A549 (cell line): ENCODE data around the gene ADGRD1. TPM values are rescaled to one million over a fixed set of nuclear protein-coding genes. Genes with fewer than 3 reads are reported as not detected.

ENCODE experiments used
- ATAC-seq, 2 experiments: fragments of 200-7000 bp in 1 of 2; fragments of >200 bp in 1 of 2; cut with Nextera tagmentation in 1 of 2; cut with Tn5 transposase in 1 of 2; 3 replicates each; pipeline versions ENCODE4 v1.8.0 to v1.9.1; 2018 to 2020; ENCODE audit warnings: mild to moderate bottlenecking in 1 of 2, moderate library complexity in 1 of 2
- CTCF ChIA-PET: fragments of 300-600 bp; sonication (Branson Sonifier 250); formaldehyde crosslinking; extraction: SDS; loops from one replicate; lab custom pipeline; 2021; ENCODE audit warnings: antibody characterized with exemption, inconsistent platforms; lab: Yijun Ruan, JAX
- POLR2A ChIA-PET: fragments of 350-600 bp; formaldehyde crosslinking; extraction: SDS; loops from one replicate; lab custom pipeline; 2021; ENCODE audit warnings: antibody characterized with exemption, inconsistent platforms; lab: Yijun Ruan, JAX
- DNase-seq, 2 experiments: peaks; one replicate each; pipeline versions ENCODE4 v3.0.0 to v3.0.0-alpha.2; 2011 to 2016; ENCODE audit warnings: low read depth in 1 of 2, low spot score in 1 of 2
- FAIRE-seq: peaks from 2 replicates; lab custom pipeline; 2011; peaks lifted over from hg19 to GRCh38; lab: Jason Lieb, UNC
- H3K27ac ChIP-seq, 2 experiments: fragments of >200 bp; sonication (Bioruptor Twin); formaldehyde crosslinking; 3 replicates each; pipeline ENCODE4 v1.5.1; 2016 to 2017
- H3K4me1 ChIP-seq: fragments of >200 bp; sonication (Bioruptor Twin); formaldehyde crosslinking; 3 replicates; pipeline ENCODE4 v1.6.1; 2016
- H3K4me2 ChIP-seq: fragments of >200 bp; sonication (Bioruptor Twin); formaldehyde crosslinking; 3 replicates; pipeline ENCODE4 v1.6.1; 2016
- H3K4me3 ChIP-seq: fragments of >200 bp; sonication (Bioruptor Twin); formaldehyde crosslinking; 3 replicates; pipeline ENCODE4 v1.5.1; 2016
- H3K9me3 ChIP-seq: fragments of >200 bp; sonication (Bioruptor Twin); formaldehyde crosslinking; 3 replicates; pipeline ENCODE4 v1.6.1; 2016
- CBX2 ChIP-seq: fragments of 200-600 bp; sonication (generic); IDR thresholded peaks from 2 replicates; pipeline ENCODE4 v1.6.1; 2016; ENCODE audit warnings: low read depth, mild to moderate bottlenecking, borderline replicate concordance
- CEBPB ChIP-seq, 2 experiments: fragments of >200 bp in 1 of 2; sonication (Bioruptor Twin) in 1 of 2; formaldehyde crosslinking in 1 of 2; IDR thresholded peaks; 2 replicates each; pipeline ENCODE4 v1.6.1; 2012 to 2016
- CTCF ChIP-seq: fragments of >200 bp; sonication (Bioruptor Twin); formaldehyde crosslinking; IDR thresholded peaks from 3 replicates; pipeline ENCODE4 v1.5.1; 2016
- HEYL ChIP-seq: fragments of 250-450 bp; sonication (Bioruptor Pico); IDR thresholded peaks from 2 replicates; pipeline ENCODE4 v1.8.0; 2021; ENCODE audit warnings: mild to moderate bottlenecking, moderate library complexity
- HOXA7 ChIP-seq: fragments of 250-450 bp; sonication (Bioruptor Pico); IDR thresholded peaks from 2 replicates; pipeline ENCODE4 v1.5.0; 2020; ENCODE audit warnings: mild to moderate bottlenecking, moderate library complexity
- HOXB13 ChIP-seq: fragments of 250-450 bp; sonication (Bioruptor Pico); IDR thresholded peaks from 2 replicates; pipeline ENCODE4 v1.5.0; 2020; ENCODE audit warnings: low read depth, mild to moderate bottlenecking, moderate library complexity
- HOXB5 ChIP-seq: fragments of 250-450 bp; sonication (Bioruptor Pico); IDR thresholded peaks from 2 replicates; pipeline ENCODE4 v1.5.0; 2020; ENCODE audit warnings: mild to moderate bottlenecking, moderate library complexity
- JUNB ChIP-seq: fragments of >200 bp; sonication (Bioruptor Twin); formaldehyde crosslinking; IDR thresholded peaks from 2 replicates; pipeline ENCODE4 v1.6.1; 2016
- KDM1A ChIP-seq: fragments of 200-600 bp; sonication (generic); IDR thresholded peaks from 2 replicates; pipeline ENCODE4 v1.6.1; 2016; ENCODE audit warnings: low read depth, mild to moderate bottlenecking
- POLR2A ChIP-seq: IDR thresholded peaks from 2 replicates; pipeline ENCODE4 v1.6.1; 2012; ENCODE audit warnings: mild to moderate bottlenecking, low read length
- POLR2AphosphoS2 ChIP-seq: conservative IDR thresholded peaks from 2 replicates; pipeline ENCODE4 v1.6.1; 2012; ENCODE audit warnings: low read length, improper control_type of control experiment, inconsistent platforms
- SMC3 ChIP-seq: fragments of >200 bp; sonication (Bioruptor Twin); formaldehyde crosslinking; IDR thresholded peaks from 3 replicates; pipeline ENCODE4 v1.6.1; 2018; ENCODE audit warnings: inconsistent platforms
- SREBF2 ChIP-seq: fragments of 450-650 bp; IDR thresholded peaks from 2 replicates; pipeline ENCODE4 v1.6.1; 2014; ENCODE audit warnings: mild to moderate bottlenecking, moderate library complexity
- TFCP2L1 ChIP-seq: fragments of 250-450 bp; sonication (Bioruptor Pico); IDR thresholded peaks from 2 replicates; pipeline ENCODE4 v1.5.0; 2021; ENCODE audit warnings: mild to moderate bottlenecking
- USF2 ChIP-seq: fragments of 450-650 bp; IDR thresholded peaks from 2 replicates; pipeline ENCODE4 v1.6.1; 2014; ENCODE audit warnings: antibody characterized with exemption
- ZFP36 ChIP-seq: fragments of 450-650 bp; IDR thresholded peaks from 2 replicates; pipeline ENCODE4 v1.6.1; 2014; ENCODE audit warnings: borderline replicate concordance; ENCODE audit not compliant: partially characterized antibody
- ZSCAN20 ChIP-seq: fragments of 250-450 bp; sonication (Bioruptor Pico); IDR thresholded peaks from 2 replicates; pipeline ENCODE4 v1.8.0; 2022; ENCODE audit warnings: mild to moderate bottlenecking, moderate library complexity
- WGBS: methylation state at CpG from one replicate; pipeline ENCODE4 v1.1.6; 2017; ENCODE audit errors: missing lambda C conversion rate; 5-methylcytosine and 5-hydroxymethylcytosine counted together
- polyA plus RNA-seq, 4 experiments: library from polyadenylated mRNA; depleted of rRNA in 3 of 4; stranded (reverse); fragments of >200 nt; fragmentation: RNase III in 1 of 4; extraction: RNeasy Plus Mini Kit Qiagen cat#74134 plus additional on column Dnase treatment in 1 of 4; gene quantifications; 2 replicates in 3 of 4; 3 replicates in 1 of 4; pipeline ENCODE4 v1.2.3, GENCODE V29; 2011 to 2017
- TF ChIP-seq, protein P1 (sequence below): fragments of 200-600 bp; sonication (generic); IDR thresholded peaks from 2 replicates; pipeline ENCODE4 v1.6.1; 2016; ENCODE audit warnings: antibody characterized with exemption, mild to moderate bottlenecking, moderate library complexity

The ADGRD1 gene
- polyA plus RNA-seq, 2 of the 4 experiments (the other 2 are of a cell fraction): 0.36 to 1.5 TPM

DNA sequence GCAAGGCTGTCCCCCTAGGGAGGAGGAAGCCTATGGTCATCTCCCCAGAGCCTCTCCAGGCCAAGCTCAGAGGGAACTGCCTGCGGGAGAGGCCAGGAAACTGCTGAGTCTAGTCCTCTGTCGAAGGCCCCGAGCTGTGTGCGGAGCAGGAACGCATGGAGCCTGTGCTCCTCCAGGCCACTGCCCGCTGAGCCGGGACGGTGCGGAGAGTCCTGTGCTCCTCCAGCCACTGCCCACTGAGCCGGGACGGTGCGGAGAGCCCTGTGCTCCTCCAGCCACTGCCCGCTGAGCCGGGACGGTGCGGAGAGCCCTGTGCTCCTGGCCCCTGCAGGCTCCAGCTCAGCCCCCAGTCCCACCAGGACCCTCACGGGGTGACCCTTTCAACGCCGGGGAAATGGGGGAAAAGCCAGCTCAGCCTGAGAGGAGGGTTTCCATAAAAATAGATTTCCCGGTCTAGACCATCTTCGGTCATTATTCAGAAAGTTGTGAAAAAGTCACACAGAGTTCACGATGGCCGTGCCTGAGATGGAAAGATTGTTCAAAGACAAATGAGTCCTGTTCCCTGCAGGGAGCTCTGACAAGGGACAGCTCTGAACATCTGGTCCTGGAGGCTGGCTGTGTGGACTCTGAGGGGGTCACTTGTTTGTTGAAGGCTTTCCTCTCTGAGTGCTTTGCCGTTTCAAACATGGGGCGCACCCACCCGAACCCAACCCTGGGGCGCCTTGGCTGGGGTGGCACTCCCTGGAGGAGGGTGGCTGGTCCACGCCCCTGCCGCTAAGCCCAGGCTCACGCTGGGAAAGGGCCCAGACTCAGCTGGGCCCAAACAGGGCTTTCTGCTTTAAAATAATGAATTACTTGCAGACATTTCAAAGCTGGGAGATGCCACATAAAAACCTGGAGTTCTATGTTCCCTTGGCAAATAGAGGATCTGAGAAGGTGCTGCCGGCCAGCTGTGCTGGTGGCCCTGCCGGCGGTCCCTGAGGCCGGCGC is 85.5 kb downstream of the ADGRD1 start:
- Histone ChIP-seq H3K9me3 (no peaks in the 10 kb centered on the region), H3K4me1 (no peaks in the 10 kb centered on the region), H3K4me3 (no peak overlapping the region), H3K4me2 (no peak overlapping the region), H3K27ac (no peak overlapping the region)
- CTCF ChIA-PET: interaction anchor here (1.3 kb wide), 1 partner anchor 13 kb away, joined by 4 read pairs; no protein-coding TSS in a partner anchor
- no peak for ATAC-seq
- 68% methylated on average over 24 of the region's 35 CpGs for WGBS
- POLR2A ChIA-PET: no interaction called here
- no peak for DNase-seq
- no peak for FAIRE-seq
- TF ChIP-seq POLR2AphosphoS2 (no peak), HOXA7 (no peak), HOXB5 (CRISPR knock-in tag) (no peak), CEBPB (IDR thresholded peaks at IDR 0.05) (no peak), TFCP2L1 (CRISPR knock-in tag) (no peak), POLR2A (no peak), USF2 (no peak), ZFP36 (no peak), JUNB (no peak), HOXB13 (no peak), HEYL (CRISPR knock-in tag) (no peak), SREBF2 (no peak), ZSCAN20 (CRISPR knock-in tag) (no peak), CTCF (no peak)
- TF ChIP-seq, protein P1, sequence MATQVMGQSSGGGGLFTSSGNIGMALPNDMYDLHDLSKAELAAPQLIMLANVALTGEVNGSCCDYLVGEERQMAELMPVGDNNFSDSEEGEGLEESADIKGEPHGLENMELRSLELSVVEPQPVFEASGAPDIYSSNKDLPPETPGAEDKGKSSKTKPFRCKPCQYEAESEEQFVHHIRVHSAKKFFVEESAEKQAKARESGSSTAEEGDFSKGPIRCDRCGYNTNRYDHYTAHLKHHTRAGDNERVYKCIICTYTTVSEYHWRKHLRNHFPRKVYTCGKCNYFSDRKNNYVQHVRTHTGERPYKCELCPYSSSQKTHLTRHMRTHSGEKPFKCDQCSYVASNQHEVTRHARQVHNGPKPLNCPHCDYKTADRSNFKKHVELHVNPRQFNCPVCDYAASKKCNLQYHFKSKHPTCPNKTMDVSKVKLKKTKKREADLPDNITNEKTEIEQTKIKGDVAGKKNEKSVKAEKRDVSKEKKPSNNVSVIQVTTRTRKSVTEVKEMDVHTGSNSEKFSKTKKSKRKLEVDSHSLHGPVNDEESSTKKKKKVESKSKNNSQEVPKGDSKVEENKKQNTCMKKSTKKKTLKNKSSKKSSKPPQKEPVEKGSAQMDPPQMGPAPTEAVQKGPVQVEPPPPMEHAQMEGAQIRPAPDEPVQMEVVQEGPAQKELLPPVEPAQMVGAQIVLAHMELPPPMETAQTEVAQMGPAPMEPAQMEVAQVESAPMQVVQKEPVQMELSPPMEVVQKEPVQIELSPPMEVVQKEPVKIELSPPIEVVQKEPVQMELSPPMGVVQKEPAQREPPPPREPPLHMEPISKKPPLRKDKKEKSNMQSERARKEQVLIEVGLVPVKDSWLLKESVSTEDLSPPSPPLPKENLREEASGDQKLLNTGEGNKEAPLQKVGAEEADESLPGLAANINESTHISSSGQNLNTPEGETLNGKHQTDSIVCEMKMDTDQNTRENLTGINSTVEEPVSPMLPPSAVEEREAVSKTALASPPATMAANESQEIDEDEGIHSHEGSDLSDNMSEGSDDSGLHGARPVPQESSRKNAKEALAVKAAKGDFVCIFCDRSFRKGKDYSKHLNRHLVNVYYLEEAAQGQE: no peak
- TF ChIP-seq, all 56 proteins: peak for 0

DNA sequence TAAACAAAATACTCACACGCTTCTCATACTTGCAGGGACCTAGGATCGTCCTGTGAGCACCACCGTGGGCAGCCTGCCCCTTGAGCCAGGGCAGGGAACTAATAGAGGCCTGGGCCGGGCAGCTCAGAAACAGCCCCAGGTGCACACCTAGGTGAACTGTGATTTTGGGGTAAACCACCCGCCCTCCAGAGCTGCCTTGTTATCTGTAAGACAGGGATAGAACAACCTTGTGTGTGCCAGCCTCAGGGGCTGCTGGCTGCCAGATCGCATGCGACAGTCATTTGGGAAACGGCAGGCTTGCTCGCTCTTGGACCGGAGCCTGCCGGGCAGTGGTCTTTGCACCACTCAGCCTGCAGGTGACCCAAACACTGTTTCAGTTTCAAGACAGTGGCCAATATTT is 86.8 kb downstream of the ADGRD1 start:
- Histone ChIP-seq H3K4me2 (no peak overlapping the region), H3K4me1 (no peaks in the 10 kb centered on the region), H3K27ac (no peak overlapping the region), H3K9me3 (no peaks in the 10 kb centered on the region), H3K4me3 (no peak overlapping the region)
- WGBS: 62% methylated on average over 11 of the region's 11 CpGs
- CTCF ChIA-PET: interaction anchor here (1.3 kb wide), 1 partner anchor 11 kb away, joined by 4 read pairs; no protein-coding TSS in a partner anchor
- DNase-seq (no peak), ATAC-seq (no peak), FAIRE-seq (no peak)
- POLR2A ChIA-PET: no interaction called here
- TF ChIP-seq SMC3: no peak
- no peak for TF ChIP-seq KDM1A
- TF ChIP-seq CBX2: no peak
- TF ChIP-seq, all 56 proteins: peak for 0
